GM18873 (cell line): Measurements from ENCODE around the gene SLC43A1.

Experiments
- ATAC-seq: cut with Tn5 transposase; IDR thresholded peaks from one replicate; pipeline ENCODE4 v1.9.1; 2021; ENCODE audit warnings: mild to moderate bottlenecking, moderate library complexity, moderate number of reproducible peaks; ENCODE audit not compliant: unreplicated experiment, low FRiP score

Gene SLC43A1

GRCh38 chr11:57480409-57481137 is 34.9 kb downstream of the SLC43A1 start:
- no peak for ATAC-seq

DNA sequence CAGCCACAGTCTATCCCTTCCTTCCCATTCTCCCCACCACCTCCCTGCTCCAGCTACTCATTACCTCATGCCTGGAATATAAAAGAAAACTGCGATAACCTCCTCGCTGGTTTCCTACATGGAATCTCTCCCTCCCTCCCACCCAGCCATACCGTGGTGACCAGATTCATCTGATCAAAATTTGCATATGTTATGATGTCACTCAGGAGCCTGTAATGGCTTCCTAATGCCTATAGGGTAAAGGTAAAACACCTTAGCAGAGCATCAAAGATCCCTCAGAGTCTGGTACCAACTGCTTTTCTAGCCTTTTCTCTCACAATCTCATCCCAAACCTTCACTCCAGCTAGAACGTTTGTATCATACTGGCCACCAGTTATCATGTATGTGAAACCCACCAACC is 35.6 kb downstream of the SLC43A1 start:
- no peak for ATAC-seq

- no peak for ATAC-seq
Observed at GRCh38 chr11:57479021-57479663, 36.4 kb downstream of the SLC43A1 start.

- ATAC-seq: no peak
Observed at GRCh38 chr11:57477507-57478189, 37.9 kb downstream of the SLC43A1 start.

DNA sequence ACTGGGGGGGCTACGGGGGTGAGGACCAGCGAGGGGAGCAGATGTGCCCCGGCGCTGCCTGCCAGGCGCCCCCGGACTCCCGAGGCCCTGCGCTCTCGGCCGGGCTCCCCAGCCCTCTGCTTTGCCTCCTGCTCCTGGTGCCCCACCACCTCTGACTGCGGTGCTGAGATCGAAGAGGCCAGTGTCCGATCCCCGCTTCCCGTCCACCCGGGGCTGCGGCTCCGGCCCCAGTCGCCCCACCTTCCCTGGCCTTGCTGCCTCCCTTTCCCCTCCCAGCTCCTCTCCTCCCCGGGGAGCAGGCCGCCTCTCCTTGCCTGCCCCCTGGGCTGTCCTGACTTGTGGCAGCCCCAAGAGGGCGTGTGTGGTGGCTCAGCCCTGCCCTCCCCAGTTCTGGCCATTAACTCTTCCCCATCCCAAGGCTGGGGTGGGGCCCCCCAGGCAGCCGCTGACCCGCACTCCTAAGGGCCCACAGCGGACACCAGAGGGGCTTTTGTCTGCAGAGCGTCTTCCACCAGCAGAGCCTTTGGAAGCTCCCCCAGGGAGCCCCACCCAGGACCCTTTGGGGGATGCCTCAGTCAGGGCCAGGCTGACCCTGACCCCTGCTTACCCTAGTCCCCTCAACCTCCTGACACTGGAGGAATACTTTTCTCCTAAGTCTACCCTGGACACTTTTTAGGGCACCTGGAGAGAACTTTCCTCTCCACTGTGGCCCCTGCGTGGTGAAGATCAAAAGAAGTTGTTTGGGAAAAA is 38.6 kb downstream of the SLC43A1 start:
- no peak for ATAC-seq

GRCh38 chr11:57476047-57476756 is 39.3 kb downstream of the SLC43A1 start:
- no peak for ATAC-seq

GRCh38 chr11:57475671-57476046 is 39.8 kb downstream of the SLC43A1 start:
- ATAC-seq: peak; percentile 41

GRCh38 chr11:57475191-57475590 is 40.3 kb downstream of the SLC43A1 start:
- ATAC-seq: no peak

DNA sequence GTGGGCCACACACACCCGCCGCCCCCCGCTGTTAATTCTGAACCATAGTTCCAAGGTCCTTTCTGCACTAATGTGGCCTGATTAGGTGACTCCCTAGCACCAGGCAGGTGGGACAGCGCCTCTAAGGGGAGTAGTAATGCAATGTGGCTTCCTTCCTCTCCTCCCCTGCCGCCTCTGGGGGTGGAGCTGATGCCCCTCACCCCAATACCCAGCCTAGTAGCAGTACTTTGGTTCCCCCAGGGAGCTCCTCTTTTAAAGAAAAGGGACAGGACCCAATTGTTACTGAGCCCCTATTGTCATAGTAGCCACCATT is 40.7 kb downstream of the SLC43A1 start:
- ATAC-seq: no peak

GRCh38 chr11:57474017-57474802 is 41.3 kb downstream of the SLC43A1 start:
- ATAC-seq: no peak

DNA sequence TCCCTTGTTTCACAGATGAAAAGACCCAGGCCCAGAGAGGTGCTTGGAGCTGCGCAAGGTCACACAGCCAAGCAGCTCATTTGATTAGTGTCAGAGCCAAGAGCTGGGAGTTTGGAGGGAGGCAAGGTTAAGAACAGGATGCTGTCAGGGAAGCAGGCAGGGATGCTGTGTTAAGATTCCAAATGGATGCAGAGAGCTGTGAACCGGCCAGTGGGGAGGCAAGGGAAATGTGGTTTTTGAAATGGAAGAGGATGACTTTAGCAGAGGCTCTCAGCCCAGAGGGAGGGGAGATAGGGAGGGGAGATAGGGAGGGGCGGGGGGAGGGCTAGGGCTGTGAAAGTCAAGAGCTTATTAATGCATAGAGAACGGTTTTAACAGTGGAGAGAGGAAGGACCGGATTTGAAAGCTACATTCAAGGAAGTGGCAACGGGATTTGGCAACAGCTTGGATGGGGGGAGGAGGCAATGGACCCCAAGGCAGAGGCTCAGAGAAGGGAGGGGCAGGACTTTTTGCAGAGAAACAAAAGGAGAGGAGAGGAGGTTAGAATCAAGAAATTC is 42.1 kb downstream of the SLC43A1 start:
- ATAC-seq: no peak

- no peak for ATAC-seq
Observed at GRCh38 chr11:57471496-57471895, 44.0 kb downstream of the SLC43A1 start.

DNA sequence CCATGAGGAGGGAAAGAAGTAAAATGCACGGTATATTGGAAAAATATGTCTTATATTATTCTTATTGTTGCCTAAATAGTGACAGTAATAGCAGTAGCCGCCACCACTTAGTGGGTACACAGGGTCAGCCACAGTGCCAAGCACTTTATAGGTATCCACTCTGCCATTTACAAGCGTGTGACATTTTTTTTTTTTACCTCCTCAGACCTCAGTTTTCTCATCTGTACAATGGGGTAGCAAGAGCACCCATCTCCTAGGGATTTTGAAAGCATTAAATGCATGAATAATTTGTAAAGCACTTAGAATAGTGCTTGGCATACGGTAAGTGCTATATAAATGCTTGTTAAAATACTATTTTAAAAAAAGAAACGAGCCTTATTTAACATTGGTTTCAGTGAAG is 46.2 kb downstream of the SLC43A1 start:
- no peak for ATAC-seq

- no peak for ATAC-seq
Observed at GRCh38 chr11:57468276-57468675, 47.2 kb downstream of the SLC43A1 start.

- no peak for ATAC-seq
Observed at GRCh38 chr11:57467508-57468157, 47.9 kb downstream of the SLC43A1 start.

DNA sequence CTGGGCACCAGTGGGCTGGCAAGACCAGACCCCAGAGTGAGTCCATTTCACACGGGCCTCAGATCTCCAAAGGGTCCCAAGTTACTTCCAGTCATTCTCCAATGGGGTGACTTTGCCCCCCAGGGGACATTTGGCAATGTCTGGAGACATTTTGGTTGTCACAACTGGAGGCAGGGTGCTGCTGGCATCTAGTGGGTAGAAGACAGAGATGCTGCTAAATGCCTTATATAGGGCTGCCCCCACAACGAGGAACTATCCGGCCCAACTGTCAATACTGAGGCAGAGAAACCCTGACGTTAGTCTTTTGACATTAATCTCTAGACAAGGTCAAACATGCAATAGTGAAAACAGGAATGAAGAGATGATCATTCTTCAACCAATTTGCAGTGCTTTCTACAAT is 48.8 kb downstream of the SLC43A1 start:
- ATAC-seq: no peak

GRCh38 chr11:57464539-57465181 is 50.8 kb downstream of the SLC43A1 start:
- no peak for ATAC-seq
